ENCODE data around the gene SLC52A1.

- TF ChIP-seq CTCF (IDR thresholded peaks at IDR 0.05) (no peak), ESRRA (CRISPR knock-in tag; IDR thresholded peaks at IDR 0.05; ENCODE audit: borderline replicate concordance) (no peak), AFF4 (CRISPR knock-in tag; IDR thresholded peaks at IDR 0.05; ENCODE audit: borderline replicate concordance) (no peak), CREM (CRISPR knock-in tag; IDR thresholded peaks at IDR 0.05) (no peak), SP1 (CRISPR knock-in tag; conservative IDR thresholded peaks at IDR 0.05) (no peak), PRDM15 (CRISPR knock-in tag; IDR thresholded peaks at IDR 0.05) (no peak), ZBTB21 (CRISPR knock-in tag; IDR thresholded peaks at IDR 0.05; ENCODE audit: borderline replicate concordance) (no peak), USF1 (CRISPR knock-in tag; IDR thresholded peaks at IDR 0.05) (no peak)
Observed at GRCh38 chr17:5068236-5068635, 33.0 kb upstream of the SLC52A1 start.

All from WTC11 (cell line).